ENCODE data around the gene ANKFY1.

The ANKFY1 gene, protein sequence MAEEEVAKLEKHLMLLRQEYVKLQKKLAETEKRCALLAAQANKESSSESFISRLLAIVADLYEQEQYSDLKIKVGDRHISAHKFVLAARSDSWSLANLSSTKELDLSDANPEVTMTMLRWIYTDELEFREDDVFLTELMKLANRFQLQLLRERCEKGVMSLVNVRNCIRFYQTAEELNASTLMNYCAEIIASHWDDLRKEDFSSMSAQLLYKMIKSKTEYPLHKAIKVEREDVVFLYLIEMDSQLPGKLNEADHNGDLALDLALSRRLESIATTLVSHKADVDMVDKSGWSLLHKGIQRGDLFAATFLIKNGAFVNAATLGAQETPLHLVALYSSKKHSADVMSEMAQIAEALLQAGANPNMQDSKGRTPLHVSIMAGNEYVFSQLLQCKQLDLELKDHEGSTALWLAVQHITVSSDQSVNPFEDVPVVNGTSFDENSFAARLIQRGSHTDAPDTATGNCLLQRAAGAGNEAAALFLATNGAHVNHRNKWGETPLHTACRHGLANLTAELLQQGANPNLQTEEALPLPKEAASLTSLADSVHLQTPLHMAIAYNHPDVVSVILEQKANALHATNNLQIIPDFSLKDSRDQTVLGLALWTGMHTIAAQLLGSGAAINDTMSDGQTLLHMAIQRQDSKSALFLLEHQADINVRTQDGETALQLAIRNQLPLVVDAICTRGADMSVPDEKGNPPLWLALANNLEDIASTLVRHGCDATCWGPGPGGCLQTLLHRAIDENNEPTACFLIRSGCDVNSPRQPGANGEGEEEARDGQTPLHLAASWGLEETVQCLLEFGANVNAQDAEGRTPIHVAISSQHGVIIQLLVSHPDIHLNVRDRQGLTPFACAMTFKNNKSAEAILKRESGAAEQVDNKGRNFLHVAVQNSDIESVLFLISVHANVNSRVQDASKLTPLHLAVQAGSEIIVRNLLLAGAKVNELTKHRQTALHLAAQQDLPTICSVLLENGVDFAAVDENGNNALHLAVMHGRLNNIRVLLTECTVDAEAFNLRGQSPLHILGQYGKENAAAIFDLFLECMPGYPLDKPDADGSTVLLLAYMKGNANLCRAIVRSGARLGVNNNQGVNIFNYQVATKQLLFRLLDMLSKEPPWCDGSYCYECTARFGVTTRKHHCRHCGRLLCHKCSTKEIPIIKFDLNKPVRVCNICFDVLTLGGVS

GRCh38 chr17:4263282-4264215 is at the start of gene ANKFY1:
Gene ANKFY1 (minus strand): TSS chr17:4263979. CDS start chr17:4263941, 38 bp downstream.
- peak; percentile 97 to 98 for DNase-seq

GRCh38 chr17:4310354-4311060 is 46.7 kb upstream of the ANKFY1 start:
- DNase-seq: no peak

GRCh38 chr17:4309897-4310296 is 46.1 kb upstream of the ANKFY1 start:
- no peak for DNase-seq

- no peak for DNase-seq
These were observed 43.6 kb upstream of the ANKFY1 start for GRCh38 chr17:4307179-4307930.

- no peak for DNase-seq
These were observed 41.4 kb upstream of the ANKFY1 start for GRCh38 chr17:4305224-4305623.

DNA sequence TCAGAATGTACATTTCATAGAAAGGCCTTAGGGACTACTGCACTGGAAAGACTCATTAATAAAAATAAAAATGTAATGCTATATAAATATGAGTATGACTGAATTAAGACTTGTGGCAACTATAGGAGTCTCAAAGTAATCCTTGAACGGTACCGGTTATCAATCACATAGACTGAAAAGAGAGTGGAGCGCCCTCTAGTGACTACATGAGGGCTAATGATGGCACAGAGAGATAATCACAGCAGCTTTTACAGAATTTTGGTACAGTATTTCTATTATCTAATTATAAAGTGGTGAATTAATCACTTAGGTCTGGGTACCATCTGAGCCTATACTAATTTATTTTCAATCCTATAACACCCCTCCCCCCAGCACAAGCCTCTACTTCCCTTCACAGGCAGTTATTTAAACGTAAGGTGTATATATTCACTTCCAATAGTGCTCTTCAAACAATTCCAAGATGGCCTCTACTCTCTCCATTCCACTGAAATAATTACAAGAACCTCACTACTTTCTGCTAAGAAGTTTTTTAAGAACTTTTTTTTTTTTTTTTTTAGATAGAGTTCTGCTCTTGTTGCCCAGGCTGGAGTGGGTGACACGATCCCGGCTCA is 40.7 kb upstream of the ANKFY1 start:
- DNase-seq: peak; percentile 48 to 69

DNA sequence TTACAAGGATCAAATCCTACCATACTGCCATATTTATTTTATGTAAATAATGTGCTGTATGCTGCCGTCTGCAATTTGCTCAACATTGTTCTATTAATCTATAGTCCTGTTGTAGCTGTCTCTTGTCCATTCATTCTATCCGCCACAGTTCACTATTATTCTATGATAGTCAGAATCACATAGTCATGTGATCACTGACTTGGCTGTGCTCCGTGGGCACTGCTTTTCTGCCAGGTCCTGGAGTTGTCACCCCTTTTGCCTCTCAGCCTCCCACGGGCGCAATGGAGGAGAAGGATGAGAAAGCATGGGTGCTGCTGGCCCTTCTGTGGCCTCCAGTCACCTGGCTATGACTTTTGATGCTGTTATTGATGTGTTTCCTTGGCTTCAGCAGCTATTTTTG is 37.3 kb upstream of the ANKFY1 start:
- no peak for DNase-seq

- no peak for DNase-seq
These were observed 33.6 kb upstream of the ANKFY1 start for GRCh38 chr17:4297351-4297750.

GRCh38 chr17:4295686-4296085 is 31.9 kb upstream of the ANKFY1 start:
- no peak for DNase-seq

DNA sequence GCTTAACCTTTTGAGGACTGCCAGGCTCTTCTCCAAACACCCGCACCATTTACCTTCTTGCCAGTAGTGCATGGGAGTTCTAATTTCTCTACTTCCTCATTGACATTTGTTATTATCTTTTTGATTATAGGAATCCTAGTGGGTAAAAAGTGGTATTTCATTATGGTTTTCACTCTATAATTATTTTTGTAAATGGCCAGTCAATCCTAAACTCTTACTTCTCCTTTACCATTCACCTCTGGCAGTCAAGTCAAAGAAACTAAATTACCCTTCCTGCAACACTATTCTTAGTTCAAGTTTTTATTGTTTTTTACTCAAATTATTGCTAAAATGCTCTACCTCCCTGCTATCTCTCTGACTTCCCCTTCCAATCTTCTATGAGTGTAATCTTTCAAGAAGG is 29.8 kb upstream of the ANKFY1 start:
- no peak for DNase-seq

- no peak for DNase-seq
These were observed 23.9 kb upstream of the ANKFY1 start for GRCh38 chr17:4287710-4288109.

GRCh38 chr17:4276514-4276913 is 12.7 kb upstream of the ANKFY1 start:
- DNase-seq: no peak

GRCh38 chr17:4272972-4273368 is 9.2 kb upstream of the ANKFY1 start:
- DNase-seq: no peak

GRCh38 chr17:4272213-4272971 is 8.6 kb upstream of the ANKFY1 start:
- DNase-seq: no peak

GRCh38 chr17:4270736-4271135 is 7.0 kb upstream of the ANKFY1 start:
- DNase-seq: no peak

- no peak for DNase-seq
These were observed 6.1 kb upstream of the ANKFY1 start for GRCh38 chr17:4269915-4270314.

- DNase-seq: no peak
These were observed 3.6 kb upstream of the ANKFY1 start for GRCh38 chr17:4267402-4267801.

GRCh38 chr17:4266550-4266949 is 2.8 kb upstream of the ANKFY1 start:
- DNase-seq: no peak

- DNase-seq: no peak
These were observed 1.1 kb downstream of the ANKFY1 start for GRCh38 chr17:4262703-4263102.

GRCh38 chr17:4261452-4261851 is 2.3 kb downstream of the ANKFY1 start:
- no peak for DNase-seq
